ENCODE data around the gene KSR1. TPM values are rescaled to one million over a fixed set of nuclear protein-coding genes. Genes with fewer than 3 reads are reported as not detected.

Gene KSR1
- total and polyA plus RNA-seq, 9 of the 15 experiments (the other 6 are each of a cell fraction or from before 2014, with no cell fraction given), result 1.4 to 51.7 (median 18.4) TPM

DNA sequence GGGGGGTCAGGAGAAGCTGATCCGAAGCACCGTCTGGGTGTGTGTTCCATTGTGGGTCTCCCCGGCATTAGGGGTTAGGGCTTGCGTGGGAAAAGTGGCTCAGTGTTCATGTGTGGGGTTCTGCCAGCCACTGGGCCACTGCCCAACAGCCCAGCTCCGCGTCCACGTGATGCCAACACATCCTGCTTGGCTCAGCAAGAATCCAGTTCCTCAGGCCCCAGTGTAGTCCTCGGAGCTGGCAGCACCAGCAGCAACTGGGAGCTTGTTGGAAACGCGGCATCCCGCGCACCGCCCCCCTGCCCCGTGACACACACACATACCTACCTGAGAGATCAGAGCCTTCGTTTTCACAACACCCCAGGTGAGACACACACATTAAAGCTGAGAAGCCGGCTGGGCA is 193.7 kb downstream of the KSR1 start (continued):
- no peak for TF ChIP-seq ZMIZ1 (IDR thresholded peaks at IDR 0.05; ENCODE audit: low read depth in 2 of 2, low read length in 2 of 2)
- TF ChIP-seq CEBPG (CRISPR knock-in tag; IDR thresholded peaks at IDR 0.05), result no peak
- no peak for TF ChIP-seq CEBPG (tag; conservative IDR thresholded peaks at IDR 0.05 in 1 of 2, IDR thresholded peaks at IDR 0.05 in 1 of 2)
- no peak for TF ChIP-seq HDAC3 (IDR thresholded peaks at IDR 0.05; ENCODE audit: borderline replicate concordance, partially characterized antibody)

GRCh38 chr17:27650836-27651235 is 194.6 kb downstream of the KSR1 start:
- H3K4me1 ChIP-seq (replicated peaks in 1 of 2; ENCODE audit: control insufficient read depth in 2 of 2, insufficient read depth in 2 of 2, low read length in 2 of 2), result peaks cover 17 to 38% of the 10 kb centered on the region in 2 experiments; a peak in 4 of 5 replicates
- ChIA-PET POLR2A (interaction anchor here (0.6 to 0.7 kb wide), 2 partner anchors 324 to 707 kb away, joined by 3 read pairs; partner anchors contain the start of gene POLDIP2), CTCF (ENCODE audit: low intra/inter-chr PET ratio) (interaction anchor here (1.0 to 3.0 kb wide), 4 partner anchors 41 to 406 kb away, joined by 3 to 24 read pairs (median 3); no protein-coding TSS in a partner anchor)
- DNase-seq (ENCODE audit: extremely low read depth in 1 of 4, low spot score in 3 of 4), result no peak
- H3K27me3 ChIP-seq (ENCODE audit: control insufficient read depth in 2 of 2, insufficient read depth in 2 of 2, low read length in 2 of 2), result no peaks in the 10 kb centered on the region
- WGBS (ENCODE audit: insufficient coverage, low coverage, missing lambda C conversion rate), result 71% methylated on average over 10 of the region's 11 CpGs
- H3K9ac ChIP-seq (ENCODE audit: insufficient read depth in 1 of 2, low read depth in 2 of 2, low read length in 2 of 2), result peak overlapping the region in 1 of 2 experiments; percentile 55; a peak in 1 of 4 replicates
- no peak for ATAC-seq
- no peaks in the 10 kb centered on the region for H3K79me2 ChIP-seq (ENCODE audit: control insufficient read depth, insufficient read depth, low read length)
- no TSS peak for BruUV-seq (replicated peaks)
- H2AFZ ChIP-seq (ENCODE audit: low read depth, low read length), result peak overlapping the region; percentile 85
- no peaks in the 10 kb centered on the region for H3K9me1 ChIP-seq (ENCODE audit: control insufficient read depth, insufficient read depth, low read length)
- no peak overlapping the region for H3K4me2 ChIP-seq (ENCODE audit: insufficient read depth, low read length)
- H3K27ac ChIP-seq (ENCODE audit: extremely low read depth, low read depth, low read length), result no peak overlapping the region
- no peaks in the 10 kb centered on the region for H3K36me3 ChIP-seq (ENCODE audit: control insufficient read depth, insufficient read depth, low read length)
- H3K9me3 ChIP-seq (replicated peaks; ENCODE audit: control insufficient read depth, insufficient read depth, low read depth, low read length), result no peaks in the 10 kb centered on the region
- no peak for FAIRE-seq
- intact Hi-C loops (cut with micrococcal nuclease), result loop anchor here (1.0 to 5.0 kb wide), 3 partner anchors 48 to 414 kb away; no protein-coding TSS in a partner anchor
- no peak overlapping the region for H3K4me3 ChIP-seq
- H4K20me1 ChIP-seq (replicated peaks; ENCODE audit: control insufficient read depth, insufficient read depth, low read length), result no peaks in the 10 kb centered on the region
- in situ Hi-C loops (cut with MboI), result loop anchor here (5.0 to 10.0 kb wide), 2 partner anchors 44 to 416 kb away; no protein-coding TSS in a partner anchor
- no peak for TF ChIP-seq MLLT1 (IDR thresholded peaks at IDR 0.05)
- no peak for TF ChIP-seq FOXK2 (conservative IDR thresholded peaks at IDR 0.05 in 1 of 2, IDR thresholded peaks at IDR 0.05 in 1 of 2; ENCODE audit: low read depth in 2 of 2)
- TF ChIP-seq SMAD1 (IDR thresholded peaks at IDR 0.05; ENCODE audit: low read depth, low read length, partially characterized antibody), result no peak
- no peak for TF ChIP-seq NCOA1 (IDR thresholded peaks at IDR 0.05; ENCODE audit: low read depth)
- TF ChIP-seq PTRF (tag; IDR thresholded peaks at IDR 0.05), result no peak
- TF ChIP-seq, protein P1, sequence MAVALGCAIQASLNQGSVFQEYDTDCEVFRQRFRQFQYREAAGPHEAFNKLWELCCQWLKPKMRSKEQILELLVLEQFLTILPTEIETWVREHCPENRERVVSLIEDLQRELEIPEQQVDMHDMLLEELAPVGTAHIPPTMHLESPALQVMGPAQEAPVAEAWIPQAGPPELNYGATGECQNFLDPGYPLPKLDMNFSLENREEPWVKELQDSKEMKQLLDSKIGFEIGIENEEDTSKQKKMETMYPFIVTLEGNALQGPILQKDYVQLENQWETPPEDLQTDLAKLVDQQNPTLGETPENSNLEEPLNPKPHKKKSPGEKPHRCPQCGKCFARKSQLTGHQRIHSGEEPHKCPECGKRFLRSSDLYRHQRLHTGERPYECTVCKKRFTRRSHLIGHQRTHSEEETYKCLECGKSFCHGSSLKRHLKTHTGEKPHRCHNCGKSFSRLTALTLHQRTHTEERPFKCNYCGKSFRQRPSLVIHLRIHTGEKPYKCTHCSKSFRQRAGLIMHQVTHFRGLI (CRISPR knock-in tag; IDR thresholded peaks at IDR 0.05), result no peak
- TF ChIP-seq, protein P2, sequence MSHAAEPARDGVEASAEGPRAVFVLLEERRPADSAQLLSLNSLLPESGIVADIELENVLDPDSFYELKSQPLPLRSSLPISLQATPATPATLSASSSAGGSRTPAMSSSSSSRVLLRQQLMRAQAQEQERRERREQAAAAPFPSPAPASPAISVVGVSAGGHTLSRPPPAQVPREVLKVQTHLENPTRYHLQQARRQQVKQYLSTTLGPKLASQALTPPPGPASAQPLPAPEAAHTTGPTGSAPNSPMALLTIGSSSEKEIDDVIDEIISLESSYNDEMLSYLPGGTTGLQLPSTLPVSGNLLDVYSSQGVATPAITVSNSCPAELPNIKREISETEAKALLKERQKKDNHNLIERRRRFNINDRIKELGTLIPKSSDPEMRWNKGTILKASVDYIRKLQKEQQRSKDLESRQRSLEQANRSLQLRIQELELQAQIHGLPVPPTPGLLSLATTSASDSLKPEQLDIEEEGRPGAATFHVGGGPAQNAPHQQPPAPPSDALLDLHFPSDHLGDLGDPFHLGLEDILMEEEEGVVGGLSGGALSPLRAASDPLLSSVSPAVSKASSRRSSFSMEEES (CRISPR knock-in tag; IDR thresholded peaks at IDR 0.05), result no peak
- no peak for TF ChIP-seq ZNF212 (CRISPR knock-in tag; IDR thresholded peaks at IDR 0.05)
